ENCODE results near the gene RHOF. TPM values are rescaled to one million over a fixed set of nuclear protein-coding genes. Genes with fewer than 3 reads are reported as not detected.
A peak's percentile ranks its signal among the peaks of the same experiment; 100 is the strongest.

RHOF gene
- total RNA-seq, 1 experiment from 2014 or later, result 29.1 TPM

- Histone ChIP-seq H3T11ph (ENCODE audit: low read length) (no peak overlapping the region), H2BK120ac (ENCODE audit: low read depth, low read length, poor library complexity, severe bottlenecking) (no peak overlapping the region), H3K4me2 (ENCODE audit: insufficient read depth, insufficient read length, low read length) (no peak overlapping the region), H4K91ac (ENCODE audit: insufficient read length, low read depth, low read length) (no peak overlapping the region), H4K20me1 (ENCODE audit: control insufficient read depth, insufficient read depth, insufficient read length) (no peaks in the 10 kb centered on the region), H3K79me2 (ENCODE audit: insufficient read depth, low read length) (no peaks in the 10 kb centered on the region), H2BK12ac (ENCODE audit: insufficient read length, low read depth, low read length) (no peak overlapping the region), H3K4ac (ENCODE audit: low read depth, low read length) (no peak overlapping the region), H2BK5ac (ENCODE audit: insufficient read length, low read length) (no peak overlapping the region), H3K27me3 (ENCODE audit: insufficient read depth, low read length) (no peaks in the 10 kb centered on the region), H2AFZ (ENCODE audit: low read length) (no peak overlapping the region), H3K4me1 (ENCODE audit: insufficient read depth, low read length) (no peaks in the 10 kb centered on the region), H3K23ac (ENCODE audit: insufficient read length, low read depth, low read length) (no peak overlapping the region), H3K9ac (ENCODE audit: extremely low read depth, insufficient read length, low read length) (no peak overlapping the region), H3K18ac (ENCODE audit: insufficient read length, low read depth, low read length) (no peak overlapping the region), H3K9me3 (ENCODE audit: control insufficient read depth, low read depth, low read length) (no peaks in the 10 kb centered on the region), H3K79me1 (ENCODE audit: insufficient read depth, low read depth, low read length, poor library complexity, severe bottlenecking) (no peaks in the 10 kb centered on the region), H3K56ac (ENCODE audit: insufficient read length, low read depth, low read length) (no peak overlapping the region), H2AK5ac (ENCODE audit: insufficient read length, low read length) (no peak overlapping the region), H4K5ac (ENCODE audit: insufficient read length, low read depth, low read length) (no peak overlapping the region), H4K8ac (replicated peaks; ENCODE audit: insufficient read length, low read depth, low read length) (no peak overlapping the region), H3K23me2 (ENCODE audit: insufficient read length, low read depth, low read length, poor library complexity, severe bottlenecking) (no peaks in the 10 kb centered on the region), H3K14ac (ENCODE audit: insufficient read depth, low read length) (no peak overlapping the region), H3K27ac (ENCODE audit: insufficient read length, low read depth, low read length) (no peak overlapping the region), H2BK15ac (ENCODE audit: low read depth, low read length) (no peak overlapping the region), H2BK20ac (ENCODE audit: low read depth, low read length, poor library complexity, severe bottlenecking) (no peak overlapping the region)
- H3K36me3 Mint-ChIP-seq (ENCODE audit: insufficient read depth in 1 of 3, low read depth in 3 of 3), result peaks cover 23 to 77% (median 61%) of the 10 kb centered on the region in 3 experiments; a peak in 6 of 7 replicates
- no peak overlapping the region for H3K4me3 Mint-ChIP-seq
- TF ChIP-seq, protein P1, sequence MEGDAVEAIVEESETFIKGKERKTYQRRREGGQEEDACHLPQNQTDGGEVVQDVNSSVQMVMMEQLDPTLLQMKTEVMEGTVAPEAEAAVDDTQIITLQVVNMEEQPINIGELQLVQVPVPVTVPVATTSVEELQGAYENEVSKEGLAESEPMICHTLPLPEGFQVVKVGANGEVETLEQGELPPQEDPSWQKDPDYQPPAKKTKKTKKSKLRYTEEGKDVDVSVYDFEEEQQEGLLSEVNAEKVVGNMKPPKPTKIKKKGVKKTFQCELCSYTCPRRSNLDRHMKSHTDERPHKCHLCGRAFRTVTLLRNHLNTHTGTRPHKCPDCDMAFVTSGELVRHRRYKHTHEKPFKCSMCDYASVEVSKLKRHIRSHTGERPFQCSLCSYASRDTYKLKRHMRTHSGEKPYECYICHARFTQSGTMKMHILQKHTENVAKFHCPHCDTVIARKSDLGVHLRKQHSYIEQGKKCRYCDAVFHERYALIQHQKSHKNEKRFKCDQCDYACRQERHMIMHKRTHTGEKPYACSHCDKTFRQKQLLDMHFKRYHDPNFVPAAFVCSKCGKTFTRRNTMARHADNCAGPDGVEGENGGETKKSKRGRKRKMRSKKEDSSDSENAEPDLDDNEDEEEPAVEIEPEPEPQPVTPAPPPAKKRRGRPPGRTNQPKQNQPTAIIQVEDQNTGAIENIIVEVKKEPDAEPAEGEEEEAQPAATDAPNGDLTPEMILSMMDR (conservative IDR thresholded peaks at IDR 0.05), result peak; percentile 25; the same call in 1 of the 3 replicates
- peak overlapping the region in 1 of 3 experiments; percentile 19; a peak in 1 of 7 replicates for H3K27ac Mint-ChIP-seq
- WGBS (ENCODE audit: extremely low coverage, insufficient read length, low lambda C conversion rate), result no CpG with 5 or more reads among the region's 48 CpGs
- no peaks in the 10 kb centered on the region for H3K27me3 Mint-ChIP-seq (ENCODE audit: low read depth)
- H3K9me3 Mint-ChIP-seq, result no peaks in the 10 kb centered on the region; a peak in 1 of 5 replicates
- peak; percentile 61 for DNase-seq
- peaks cover 0 to 8% of the 10 kb centered on the region in 2 experiments; a peak in 1 of 4 replicates for H3K4me1 Mint-ChIP-seq
Observed at GRCh38 chr12:121827351-121828099, 34.0 kb upstream of the RHOF start.
